ENCODE data around the gene SOX8. TPM values are rescaled to one million over a fixed set of nuclear protein-coding genes. Genes with fewer than 3 reads are reported as not detected.

Gene SOX8
- total and polyA plus RNA-seq, 7 donors: under 0.01 to 3.4 (median 2.7) TPM; not detected in 1

GRCh38 chr16:976389-976931 lies 5.1 kb upstream of the SOX8 start:
- H3K27ac ChIP-seq: peak overlapping the region; percentile 64 to 77 (median 72)
- WGBS, 2 donors: 69 to 80% methylated on average over 24 of the region's 24 CpGs
- no peak overlapping the region for H3K4me3 ChIP-seq
- H3K4me1 ChIP-seq: peaks cover 0 to 36% (median 23%) of the 10 kb centered on the region in 4 donors
- H3K27me3 ChIP-seq: peaks cover 14 to 33% (median 30%) of the 10 kb centered on the region in 3 donors
- intact Hi-C loops (cut with DNase I): no loop called here
- no peaks in the 10 kb centered on the region for H3K9me3 ChIP-seq
- no peak for DNase-seq
- no peak for TF ChIP-seq CTCF (IDR thresholded peaks at IDR 0.05)
- TF ChIP-seq EP300 (IDR thresholded peaks at IDR 0.05): no peak
- no peak for TF ChIP-seq POLR2A (IDR thresholded peaks at IDR 0.05)
- TF ChIP-seq POLR2AphosphoS5 (IDR thresholded peaks at IDR 0.05): no peak
- no peaks in the 10 kb centered on the region for H3K36me3 ChIP-seq

GRCh38 chr16:977081-977701 lies 4.4 kb upstream of the SOX8 start:
- peak overlapping the region; percentile 64 to 77 (median 72) for H3K27ac ChIP-seq
- H3K9me3 ChIP-seq: no peaks in the 10 kb centered on the region
- DNase-seq: peak; percentile 85
- H3K4me1 ChIP-seq: peaks cover 0 to 39% (median 29%) of the 10 kb centered on the region in 4 donors
- no peaks in the 10 kb centered on the region for H3K36me3 ChIP-seq
- 46 to 76% methylated on average over 28 of the region's 28 CpGs for WGBS, 2 donors
- no peak overlapping the region for H3K4me3 ChIP-seq
- H3K27me3 ChIP-seq: peaks cover 20 to 41% (median 36%) of the 10 kb centered on the region in 3 donors
- TF ChIP-seq EP300 (IDR thresholded peaks at IDR 0.05) (no peak), CTCF (IDR thresholded peaks at IDR 0.05) (no peak), POLR2A (IDR thresholded peaks at IDR 0.05) (no peak), POLR2AphosphoS5 (IDR thresholded peaks at IDR 0.05) (no peak)
- intact Hi-C loops (cut with DNase I): no loop called here

- no peaks in the 10 kb centered on the region for H3K9me3 ChIP-seq
- TF ChIP-seq EP300 (IDR thresholded peaks at IDR 0.05): no peak
- TF ChIP-seq POLR2AphosphoS5 (IDR thresholded peaks at IDR 0.05): no peak
- no peak for TF ChIP-seq CTCF (IDR thresholded peaks at IDR 0.05)
- no peak for TF ChIP-seq POLR2A (IDR thresholded peaks at IDR 0.05)
- peaks cover 0 to 43% (median 32%) of the 10 kb centered on the region in 4 donors for H3K4me1 ChIP-seq
- peak overlapping the region; percentile 64 to 77 (median 72) for H3K27ac ChIP-seq
- 58 to 89% methylated on average over 8 of the region's 8 CpGs for WGBS, 2 donors
- peaks cover 25 to 48% (median 43%) of the 10 kb centered on the region in 3 donors for H3K27me3 ChIP-seq
- no peak overlapping the region for H3K4me3 ChIP-seq
- no peaks in the 10 kb centered on the region for H3K36me3 ChIP-seq
- intact Hi-C loops (cut with DNase I): no loop called here
- no peak for DNase-seq
Measured at GRCh38 chr16:977896-978295, 3.7 kb upstream of the SOX8 start.

GRCh38 chr16:978403-978802 lies 3.2 kb upstream of the SOX8 start:
- intact Hi-C loops (cut with DNase I): no loop called here

More at GRCh38 chr16:978403-978802, 3.2 kb upstream of the SOX8 start:
- H3K27ac ChIP-seq: no peak overlapping the region
- H3K36me3 ChIP-seq: no peaks in the 10 kb centered on the region
- H3K27me3 ChIP-seq: peaks cover 25 to 53% (median 48%) of the 10 kb centered on the region in 3 donors
- no peak for DNase-seq
- 46 to 76% methylated on average over 9 of the region's 9 CpGs for WGBS, 2 donors
- no peaks in the 10 kb centered on the region for H3K9me3 ChIP-seq
- no peak overlapping the region for H3K4me3 ChIP-seq
- H3K4me1 ChIP-seq: peaks cover 0 to 43% (median 32%) of the 10 kb centered on the region in 4 donors
- no peak for TF ChIP-seq EP300 (IDR thresholded peaks at IDR 0.05)
- no peak for TF ChIP-seq POLR2AphosphoS5 (IDR thresholded peaks at IDR 0.05)
- no peak for TF ChIP-seq CTCF (IDR thresholded peaks at IDR 0.05)
- TF ChIP-seq POLR2A (IDR thresholded peaks at IDR 0.05): no peak

Measured in sigmoid colon (tissue), 7 donors.